HG02840 (cell line): ENCODE measurements around the gene PRMT1.

Experiments
- ATAC-seq: cut with Tn5 transposase; IDR thresholded peaks from one replicate; pipeline ENCODE4 v1.9.1; 2021; ENCODE audit warnings: mild to moderate bottlenecking, moderate library complexity, moderate number of reproducible peaks; ENCODE audit not compliant: unreplicated experiment, low FRiP score

PRMT1 gene

DNA sequence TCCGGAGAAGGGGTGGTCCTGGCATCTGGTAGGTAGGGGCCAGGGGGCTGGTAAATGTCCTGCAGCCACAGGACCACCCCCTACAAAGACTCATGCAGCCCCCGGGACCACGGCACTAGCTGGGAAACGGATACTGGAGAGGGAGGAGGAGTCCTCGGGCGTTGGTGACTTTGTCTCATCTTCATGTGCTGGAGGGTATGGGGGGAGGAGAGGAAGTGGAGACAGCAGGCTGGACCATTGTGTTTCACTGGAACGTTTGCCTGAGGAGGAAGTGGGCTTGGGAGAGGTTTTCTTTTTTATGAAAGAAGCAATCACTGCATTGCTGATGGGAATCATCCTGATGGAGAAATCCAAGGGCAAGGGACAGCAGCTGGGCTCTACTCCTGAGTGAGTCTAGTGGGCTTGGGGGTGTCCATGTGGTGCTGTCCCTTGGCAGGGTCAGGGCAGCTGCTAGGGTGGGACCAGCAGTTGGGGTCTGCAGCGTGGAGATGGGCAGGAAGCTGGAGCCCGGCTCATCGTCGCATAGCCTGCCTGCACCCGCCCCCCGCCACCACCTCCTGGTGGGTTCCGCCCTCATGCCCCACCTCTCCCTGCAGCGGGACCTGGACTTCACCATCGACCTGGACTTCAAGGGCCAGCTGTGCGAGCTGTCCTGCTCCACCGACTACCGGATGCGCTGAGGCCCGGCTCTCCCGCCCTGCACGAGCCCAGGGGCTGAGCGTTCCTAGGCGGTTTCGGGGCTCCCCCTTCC lies 10.7 kb downstream of the PRMT1 start:
- no peak for ATAC-seq

- no peak for ATAC-seq
Observed at GRCh38 chr19:49688531-49689132, 11.6 kb downstream of the PRMT1 start.

GRCh38 chr19:49689133-49690078 lies 12.3 kb downstream of the PRMT1 start, which contains the start of gene ADM5:
TSS of gene ADM5 (plus strand) at chr19:49689594. CDS start at chr19:49689838, 244 bp downstream.
- no peak for ATAC-seq

GRCh38 chr19:49690079-49690655 lies 13.1 kb downstream of the PRMT1 start:
- no peak for ATAC-seq

GRCh38 chr19:49690656-49691242 lies 13.7 kb downstream of the PRMT1 start, which contains the start of gene CPT1C:
TSS of gene CPT1C (plus strand) at chr19:49691116. CDS start at chr19:49692253, 1,137 bp downstream.
- ATAC-seq: no peak

DNA sequence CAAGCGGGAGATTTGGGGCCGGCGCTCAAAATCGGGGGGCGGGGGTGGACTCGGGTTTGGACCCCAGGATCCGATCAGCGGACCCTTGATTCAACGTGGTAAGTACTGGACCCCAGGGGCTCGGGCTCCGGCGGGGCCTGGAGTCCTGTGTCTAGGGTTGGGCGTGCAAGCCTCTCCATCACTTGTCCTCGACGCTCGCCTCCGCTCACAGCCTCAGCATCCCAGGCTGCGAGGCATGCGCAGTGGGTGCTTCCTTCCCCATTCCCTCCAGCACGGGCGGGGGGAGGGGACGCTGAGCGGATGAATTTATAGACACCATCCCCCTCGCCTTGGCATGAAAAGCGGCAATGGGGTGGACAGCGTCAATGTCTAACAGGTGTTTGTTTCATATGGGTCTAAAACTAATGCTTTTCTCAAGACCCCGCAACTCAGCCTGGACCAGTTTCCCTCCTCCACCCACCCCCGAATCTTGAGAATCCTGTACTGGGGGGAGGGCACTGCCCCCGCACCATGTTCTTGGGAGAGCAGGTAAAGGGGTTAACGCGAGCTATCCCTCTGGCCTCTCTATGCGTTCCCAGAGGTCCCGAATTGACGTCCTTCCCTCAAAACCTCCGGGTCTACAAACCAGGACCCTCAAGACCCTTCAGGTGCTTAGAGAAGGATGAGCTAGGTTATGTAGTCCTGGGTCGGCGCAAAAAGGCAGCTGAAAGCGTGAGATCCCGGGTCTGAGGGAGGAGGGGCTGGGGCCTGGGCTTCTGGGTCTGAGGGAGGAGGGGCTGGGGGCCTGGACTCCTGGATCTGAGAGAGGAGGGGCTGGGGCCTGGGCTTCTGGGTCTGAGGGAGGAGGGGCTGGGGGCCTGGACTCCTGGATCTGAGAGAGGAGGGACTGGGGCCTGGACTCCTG lies 14.4 kb downstream of the PRMT1 start:
- no peak for ATAC-seq

GRCh38 chr19:49692147-49692506 lies 15.1 kb downstream of the PRMT1 start:
- ATAC-seq: no peak

GRCh38 chr19:49696115-49696514 lies 19.0 kb downstream of the PRMT1 start:
- ATAC-seq: no peak

DNA sequence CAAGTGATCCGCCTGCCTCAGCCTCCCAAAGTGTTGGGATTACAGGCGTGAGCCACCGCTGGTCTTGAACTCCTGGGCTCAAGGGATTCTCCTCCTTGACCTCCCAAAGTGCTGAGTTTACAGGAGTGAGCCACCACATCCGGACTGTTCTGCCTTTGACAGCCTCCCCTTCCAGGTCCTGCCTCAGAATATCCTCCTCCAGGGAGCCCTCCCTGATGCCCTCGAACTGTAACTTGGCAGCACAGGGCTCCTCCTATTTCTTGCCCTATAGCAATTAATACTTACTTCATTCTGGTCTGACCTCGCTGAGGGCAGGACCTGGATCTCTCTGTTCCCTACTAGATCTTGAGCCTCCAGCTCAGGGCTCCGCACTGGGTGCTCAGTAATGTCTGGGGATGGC lies 19.8 kb downstream of the PRMT1 start:
- no peak for ATAC-seq

DNA sequence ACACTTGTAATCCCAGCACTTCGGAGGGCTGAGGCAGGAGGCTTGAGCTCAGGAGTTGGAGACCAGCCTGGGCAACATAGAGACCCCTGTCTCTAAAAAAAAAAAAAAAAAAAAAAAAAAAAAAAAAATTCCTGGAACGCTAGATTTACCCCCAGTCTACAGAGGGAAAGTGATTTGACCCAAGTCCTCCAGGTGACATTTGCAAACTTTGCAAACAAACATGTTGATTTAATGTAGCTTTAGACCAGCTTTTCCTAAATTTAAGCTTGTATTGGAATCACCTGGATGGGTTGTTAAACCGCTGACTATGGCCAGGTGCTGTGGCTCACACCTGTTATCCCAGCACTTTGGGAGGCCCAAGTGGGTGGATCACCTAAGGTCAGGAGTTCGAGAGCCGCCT lies 22.3 kb downstream of the PRMT1 start:
- no peak for ATAC-seq

GRCh38 chr19:49700563-49700962 lies 23.5 kb downstream of the PRMT1 start:
- ATAC-seq: no peak

DNA sequence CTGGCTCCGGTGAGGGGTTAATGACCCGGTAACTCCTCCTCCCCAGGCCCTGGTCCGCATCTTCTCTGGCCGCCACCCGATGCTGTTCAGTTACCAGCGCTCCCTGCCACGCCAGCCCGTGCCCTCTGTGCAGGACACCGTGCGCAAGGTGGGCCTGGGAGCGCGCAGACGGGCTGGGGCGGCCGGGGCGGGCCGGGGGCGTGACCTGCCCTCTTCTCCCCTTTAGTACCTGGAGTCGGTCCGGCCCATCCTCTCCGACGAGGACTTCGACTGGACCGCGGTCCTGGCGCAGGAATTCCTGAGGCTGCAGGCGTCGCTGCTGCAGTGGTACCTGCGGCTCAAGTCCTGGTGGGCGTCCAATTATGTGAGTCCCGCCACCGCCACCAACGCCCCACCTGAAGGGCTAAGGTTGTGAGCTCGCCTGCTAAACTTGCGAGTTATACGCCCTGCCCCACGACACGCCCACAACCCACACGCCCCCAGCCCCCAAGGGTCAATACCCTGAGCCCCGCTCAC lies 24.3 kb downstream of the PRMT1 start:
- ATAC-seq: no peak

DNA sequence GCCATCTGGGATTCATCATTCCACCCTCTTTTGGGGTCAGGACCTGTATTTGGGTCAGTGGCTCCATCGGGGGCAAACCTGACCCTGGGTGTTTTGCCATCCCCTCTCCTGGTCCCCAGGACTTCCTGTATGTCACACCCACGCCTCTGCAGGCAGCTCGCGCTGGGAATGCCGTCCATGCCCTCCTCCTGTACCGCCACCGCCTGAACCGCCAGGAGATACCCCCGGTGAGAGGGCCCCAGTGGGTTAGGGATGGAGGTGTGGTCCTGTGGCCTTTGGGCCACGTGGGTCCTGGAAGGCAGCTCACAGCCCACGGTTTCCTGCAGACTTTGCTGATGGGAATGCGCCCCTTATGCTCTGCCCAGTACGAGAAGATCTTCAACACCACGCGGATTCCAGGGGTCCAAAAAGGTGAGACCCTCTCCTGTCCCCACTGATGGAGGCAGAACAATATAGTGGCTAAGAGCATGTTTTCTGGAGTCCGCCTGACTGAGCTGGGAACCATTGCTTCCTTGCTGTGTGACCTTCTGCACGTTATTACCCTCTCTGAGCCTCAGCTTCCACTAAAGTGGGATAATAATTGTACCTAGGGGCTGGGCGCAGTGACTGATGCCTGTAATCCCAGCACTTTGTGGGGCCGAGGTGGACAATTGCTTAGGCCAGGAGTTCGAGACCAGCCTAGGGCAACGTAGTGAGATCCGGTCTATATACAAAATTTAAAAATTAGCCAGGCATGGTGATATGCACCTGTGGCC lies 28.0 kb downstream of the PRMT1 start:
- ATAC-seq: no peak

GRCh38 chr19:49705919-49706318 lies 28.8 kb downstream of the PRMT1 start:
- no peak for ATAC-seq

DNA sequence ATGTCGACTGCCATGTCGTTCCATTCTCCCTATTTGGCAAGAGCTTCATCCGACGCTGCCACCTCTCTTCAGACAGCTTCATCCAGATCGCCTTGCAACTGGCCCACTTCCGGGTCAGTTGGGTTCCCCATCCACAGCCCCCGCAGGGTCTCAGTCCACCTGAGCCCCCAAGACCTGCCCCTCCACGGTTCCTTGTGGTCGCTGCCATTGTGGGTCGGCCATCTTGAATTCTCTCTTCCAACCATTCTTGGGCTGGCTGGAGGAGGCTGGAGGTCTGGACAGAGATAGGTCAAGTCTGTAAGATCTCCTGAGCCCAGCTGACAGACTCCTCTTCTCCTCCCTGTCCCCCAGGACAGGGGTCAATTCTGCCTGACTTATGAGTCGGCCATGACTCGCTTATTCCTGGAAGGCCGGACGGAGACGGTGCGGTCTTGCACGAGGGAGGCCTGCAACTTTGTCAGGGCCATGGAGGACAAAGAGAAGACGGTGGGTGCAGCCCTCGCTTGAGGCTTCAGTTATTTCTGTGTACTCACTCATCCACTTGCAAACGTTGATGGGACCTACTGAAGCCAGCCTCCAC lies 33.4 kb downstream of the PRMT1 start:
- ATAC-seq: no peak

DNA sequence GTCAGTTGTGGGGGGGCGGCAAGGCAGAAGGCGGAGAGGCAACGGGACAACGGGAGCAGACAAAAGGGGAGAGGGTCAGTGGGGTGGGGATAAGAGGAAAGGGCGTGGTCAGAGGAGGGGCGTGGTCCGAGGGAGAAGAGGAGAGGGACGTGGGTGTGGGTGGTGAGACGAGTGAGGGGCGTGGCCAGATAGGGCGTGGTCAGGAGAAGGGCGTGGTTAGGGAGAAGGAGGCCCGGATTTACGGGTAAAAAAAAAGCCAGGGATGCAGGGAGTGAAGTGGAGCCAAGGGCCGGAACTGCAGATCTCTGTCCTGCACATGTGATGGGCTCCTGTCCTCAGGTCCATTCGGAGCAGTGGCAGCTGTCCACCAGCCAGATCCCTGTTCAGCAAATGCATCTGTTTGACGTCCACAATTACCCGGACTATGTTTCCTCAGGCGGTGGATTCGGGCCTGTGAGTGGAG lies 35.4 kb downstream of the PRMT1 start:
- ATAC-seq: no peak

GRCh38 chr19:49713236-49713845 lies 36.3 kb downstream of the PRMT1 start:
- no peak for ATAC-seq
